ENCODE measurements around the gene MYH8.

The MYH8 gene

GRCh38 chr17:10421900-10422542, at the start of gene MYH8:
Gene MYH8 (minus strand): TSS chr17:10421950. CDS start chr17:10420227, 1,723 bp downstream.
- DNase-seq: no peak

- no peak for DNase-seq
Observed at GRCh38 chr17:10469459-10469858, 47.7 kb upstream of the MYH8 start, which contains the start of gene MYH4. Gene MYH4 (minus strand): TSS chr17:10469559. CDS start chr17:10466745, 2,814 bp downstream.

GRCh38 chr17:10463402-10463801, 41.7 kb upstream of the MYH8 start:
- DNase-seq: no peak

DNA sequence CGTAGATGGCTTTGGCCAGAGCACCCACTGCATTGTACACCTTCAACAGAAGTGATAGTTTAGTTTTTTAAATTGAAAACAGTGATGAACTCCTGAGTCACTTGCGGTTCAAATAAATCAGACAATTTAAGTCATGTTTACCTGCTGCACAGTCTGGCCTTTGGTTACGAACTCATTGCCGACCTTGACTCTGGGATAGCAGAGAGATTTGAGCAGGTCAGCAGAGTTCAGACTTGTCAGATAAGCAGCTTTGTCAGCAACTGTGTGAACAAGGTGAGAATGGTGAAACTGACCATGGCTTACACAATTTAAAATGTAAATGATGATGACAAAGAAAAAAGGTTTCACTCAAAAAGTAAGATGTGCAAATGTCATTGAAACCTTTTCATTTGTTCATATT, 38.3 kb upstream of the MYH8 start:
- no peak for DNase-seq

DNA sequence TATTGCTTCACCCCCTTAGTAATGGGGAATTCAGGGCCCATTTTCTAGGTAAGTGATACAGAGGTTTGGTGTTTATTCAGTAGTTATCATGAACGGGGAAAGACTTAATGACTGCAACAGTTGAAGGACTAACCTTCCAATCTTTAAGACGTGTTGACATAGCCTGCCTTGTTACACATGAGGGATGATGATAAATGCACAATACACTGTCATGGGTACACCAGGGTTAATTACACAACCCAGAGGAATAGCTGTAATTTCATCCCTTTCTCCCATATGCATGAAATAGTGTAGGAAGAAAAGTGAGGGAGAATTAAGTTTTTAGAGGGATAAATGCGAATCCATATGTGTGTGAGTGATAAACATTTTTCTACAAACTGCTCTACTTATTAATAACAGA, 37.0 kb upstream of the MYH8 start:
- no peak for DNase-seq

- DNase-seq: no peak
Observed at GRCh38 chr17:10457952-10458351, 36.2 kb upstream of the MYH8 start.

DNA sequence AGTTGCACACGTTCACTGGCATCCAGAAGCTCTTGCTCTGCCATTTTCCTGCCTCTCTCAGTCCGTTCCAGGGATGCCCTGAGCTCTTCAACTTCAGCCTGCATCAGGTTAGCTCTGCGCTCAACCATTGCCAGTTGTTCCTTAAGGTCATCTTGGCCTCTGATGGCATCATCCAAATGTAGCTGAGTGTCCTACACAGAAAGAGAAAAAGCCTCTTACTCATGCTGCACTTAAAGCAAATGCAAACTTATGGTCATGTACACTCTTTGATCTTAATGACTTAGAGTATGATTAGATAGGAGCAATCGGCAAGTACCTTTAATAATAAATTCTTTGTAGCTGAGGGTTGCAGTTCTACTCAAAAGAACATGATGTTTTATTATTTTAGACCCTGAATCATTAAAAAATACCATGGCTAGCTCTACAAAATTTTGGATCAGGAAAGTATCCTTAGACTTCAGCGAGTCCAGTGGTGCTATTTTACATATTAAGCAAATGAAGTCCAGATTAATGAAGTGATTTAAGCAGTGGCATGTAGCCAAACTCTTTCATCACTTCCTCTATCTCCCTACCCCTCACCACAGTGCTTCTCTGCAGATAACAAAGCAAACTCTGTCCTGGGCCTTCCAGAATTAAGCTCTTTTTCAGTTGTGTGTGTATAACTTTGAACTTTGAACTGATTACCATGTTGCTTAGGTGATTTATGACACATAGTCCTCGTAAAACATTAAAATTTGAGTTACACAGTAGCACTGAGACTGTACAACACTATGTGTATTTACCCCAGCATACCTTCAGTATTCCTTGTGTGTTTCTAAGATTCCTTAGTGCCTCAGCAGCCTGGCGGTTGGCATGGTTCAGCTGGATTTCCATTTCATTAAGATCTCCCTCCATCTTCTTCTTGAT, 25.5 kb upstream of the MYH8 start:
- no peak for DNase-seq

DNA sequence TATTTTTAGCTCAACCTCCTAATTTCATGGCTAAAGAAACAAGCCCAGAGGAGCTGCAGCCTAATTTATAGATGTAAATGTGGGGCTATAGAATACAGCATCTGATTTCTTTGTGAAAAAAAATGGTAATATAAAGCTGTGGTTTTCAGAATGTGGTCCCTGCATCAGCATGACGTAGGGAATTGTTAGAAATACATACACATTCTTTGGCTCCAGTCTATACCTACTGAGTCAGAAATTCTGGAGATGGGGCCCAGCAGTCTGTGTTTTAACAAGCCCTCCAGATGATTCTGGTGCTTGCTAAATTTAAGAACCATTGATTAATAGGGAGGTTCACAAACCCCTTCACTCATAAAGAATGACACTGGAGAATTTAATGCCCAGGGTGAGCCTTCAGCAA, 18.1 kb upstream of the MYH8 start:
- DNase-seq: no peak

DNA sequence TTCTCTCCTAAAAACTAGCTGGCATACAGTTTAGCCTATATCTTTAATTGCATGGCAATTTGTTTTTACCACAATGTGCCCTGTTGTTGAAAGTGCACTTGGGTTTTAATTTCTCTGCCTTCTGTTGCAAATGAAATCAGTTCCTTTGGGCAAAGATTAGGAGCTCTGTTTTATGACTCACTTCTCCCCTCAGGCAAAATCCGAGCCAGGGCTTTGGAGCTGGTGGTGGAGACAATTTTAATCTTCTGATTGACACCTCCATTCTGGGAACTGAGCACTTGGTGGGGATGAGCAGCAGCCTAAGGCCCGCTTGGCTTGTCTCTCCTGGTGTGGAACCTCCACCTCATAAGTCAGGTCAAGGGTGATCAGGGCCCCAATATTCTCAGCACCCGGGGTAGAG, 13.3 kb upstream of the MYH8 start:
- DNase-seq: no peak

DNA sequence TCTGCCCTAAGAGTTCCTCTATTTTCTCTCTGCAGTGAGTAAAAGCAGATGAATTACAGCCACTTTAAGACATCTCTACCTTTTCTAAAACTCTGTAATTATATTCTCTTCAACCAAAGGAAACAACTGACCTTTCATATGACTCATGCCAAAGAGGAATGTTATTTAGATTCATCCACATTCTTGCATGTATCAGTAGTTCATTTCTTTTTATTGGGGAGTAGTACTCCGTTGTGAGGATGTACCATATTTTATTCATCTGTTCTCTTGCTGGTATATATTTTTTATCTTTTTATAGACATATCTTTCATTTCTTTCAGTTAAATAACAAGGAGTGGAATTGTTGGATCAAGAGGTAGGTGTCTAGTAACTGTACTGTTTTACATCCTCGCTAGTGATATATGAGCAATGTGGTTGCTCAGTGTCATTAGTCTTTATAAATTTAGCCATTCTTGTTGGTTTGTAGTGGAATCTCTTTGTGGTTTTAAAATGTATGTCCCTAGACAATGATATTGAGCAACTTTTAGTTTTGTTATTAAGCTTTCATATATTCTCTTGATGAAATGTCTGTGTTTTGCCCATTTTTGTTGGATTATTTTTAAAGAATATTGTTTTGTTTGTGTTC, 7.8 kb upstream of the MYH8 start:
- DNase-seq: no peak

DNA sequence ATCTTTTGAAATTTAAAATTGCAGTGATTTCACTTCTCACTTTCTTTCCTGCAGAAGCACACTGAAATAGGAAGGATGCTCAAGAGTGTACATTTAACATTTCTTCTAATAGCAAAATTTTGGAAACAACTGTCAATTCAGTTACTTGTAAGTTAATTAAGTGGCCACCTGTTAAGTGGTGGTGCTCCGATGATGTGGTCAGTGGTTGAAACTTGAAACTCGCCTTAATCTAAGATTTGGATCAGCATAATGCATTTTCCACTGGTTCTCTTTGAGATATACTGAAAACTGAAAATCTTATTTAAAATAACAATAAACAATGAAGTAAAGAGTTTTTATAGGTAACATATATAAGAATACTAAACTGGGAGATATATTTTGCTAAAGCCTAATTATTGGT, 7.0 kb upstream of the MYH8 start:
- DNase-seq: no peak

GRCh38 chr17:10421211-10421610, 539 bp downstream of the MYH8 start:
- no peak for DNase-seq

DNA sequence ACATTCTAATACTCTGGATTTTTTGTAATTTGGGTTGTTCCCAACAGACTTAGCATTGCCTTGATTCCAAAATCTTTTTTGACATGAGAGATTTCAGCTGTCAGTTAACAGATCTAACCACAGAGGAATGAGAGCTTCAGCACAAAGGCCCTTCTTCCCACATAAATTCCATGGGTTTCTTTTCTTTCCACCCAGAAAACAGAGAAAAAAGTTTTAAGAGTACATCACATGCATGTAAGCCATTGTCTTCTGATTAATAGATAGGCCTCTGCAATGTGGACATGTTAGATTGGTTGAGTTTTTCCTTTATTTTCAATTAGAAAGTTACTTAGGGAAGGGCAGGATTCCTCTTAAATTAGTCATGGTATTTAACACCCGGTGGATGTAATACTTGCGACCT, 939 bp downstream of the MYH8 start:
- DNase-seq: no peak

GRCh38 chr17:10417431-10417830, 4.3 kb downstream of the MYH8 start:
- peak; percentile 46 for DNase-seq

DNA sequence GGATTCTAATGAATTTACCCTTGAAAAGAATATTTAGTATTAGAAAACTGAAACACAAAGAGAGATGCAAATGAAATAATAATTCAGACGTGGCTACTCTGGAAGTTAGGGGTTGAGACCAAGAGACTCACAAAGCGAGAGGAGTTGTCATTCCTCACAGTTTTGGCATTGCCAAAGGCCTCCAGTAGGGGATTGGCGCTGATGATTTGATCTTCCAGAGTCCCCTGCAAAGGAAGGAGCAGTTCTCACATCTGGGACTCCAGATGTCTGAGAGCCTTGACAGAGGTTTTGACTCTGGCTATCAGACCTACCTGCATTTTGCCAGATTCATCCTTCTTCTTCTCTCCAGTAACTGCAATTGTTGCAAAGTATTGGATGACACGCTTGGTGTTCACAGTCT, 6.6 kb downstream of the MYH8 start:
- DNase-seq: no peak

- DNase-seq: no peak
Observed at GRCh38 chr17:10403589-10403988, 18.2 kb downstream of the MYH8 start.

DNA sequence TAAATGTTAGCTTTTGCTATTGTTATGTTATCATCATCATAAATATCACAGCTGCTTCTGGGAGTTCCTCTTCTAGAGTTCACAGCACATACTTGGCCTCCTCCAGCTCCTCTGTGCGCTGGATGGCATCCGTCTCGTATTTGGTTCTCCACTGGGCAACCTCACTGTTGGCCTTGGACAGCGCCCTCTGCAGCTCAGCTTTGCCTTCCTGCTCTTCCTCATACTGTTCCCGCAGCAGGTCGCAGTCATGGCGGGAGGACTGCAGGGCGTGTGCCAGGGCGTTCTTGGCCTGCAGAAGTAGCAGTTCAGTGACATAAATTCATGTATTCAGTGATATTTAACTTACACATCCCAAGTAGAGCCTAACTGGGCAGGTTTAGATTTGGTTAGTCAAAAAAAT, 23.4 kb downstream of the MYH8 start:
- no peak for DNase-seq

GRCh38 chr17:10396524-10397163, 25.1 kb downstream of the MYH8 start:
- DNase-seq: no peak

DNA sequence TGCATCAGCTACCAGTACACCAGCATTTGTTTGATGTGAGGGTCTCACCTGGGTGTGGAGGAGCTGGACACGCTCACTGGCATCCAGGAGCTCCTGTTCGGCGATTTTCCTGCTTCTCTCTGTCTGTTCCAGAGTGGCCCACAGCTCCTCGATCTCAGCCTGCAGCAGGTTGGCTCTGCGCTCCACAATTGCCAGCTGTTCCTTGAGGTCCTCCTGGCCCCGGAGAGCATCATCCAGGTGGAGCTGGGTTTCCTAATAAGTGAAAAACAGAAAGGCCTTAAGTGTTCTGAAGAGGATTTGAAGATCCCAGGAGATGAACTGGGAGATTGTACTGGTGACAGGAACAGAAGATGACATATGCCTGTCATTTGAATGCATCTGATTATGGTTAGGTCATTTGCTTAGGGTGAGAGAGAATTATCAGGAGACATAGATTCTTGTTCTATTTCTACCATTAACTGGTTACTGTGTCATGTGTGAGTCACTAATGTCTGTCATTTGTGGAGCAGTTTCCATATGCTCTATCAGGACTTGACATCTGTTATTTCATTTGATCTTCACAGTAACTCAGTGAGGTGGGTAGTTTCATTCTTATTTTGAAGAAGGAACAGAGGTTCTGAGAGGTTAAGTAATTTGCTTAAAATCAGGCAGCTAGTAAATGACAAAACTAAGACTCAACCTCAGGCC, 27.4 kb downstream of the MYH8 start:
- DNase-seq: no peak

- no peak for DNase-seq
Observed at GRCh38 chr17:10392880-10393279, 28.9 kb downstream of the MYH8 start.

DNA sequence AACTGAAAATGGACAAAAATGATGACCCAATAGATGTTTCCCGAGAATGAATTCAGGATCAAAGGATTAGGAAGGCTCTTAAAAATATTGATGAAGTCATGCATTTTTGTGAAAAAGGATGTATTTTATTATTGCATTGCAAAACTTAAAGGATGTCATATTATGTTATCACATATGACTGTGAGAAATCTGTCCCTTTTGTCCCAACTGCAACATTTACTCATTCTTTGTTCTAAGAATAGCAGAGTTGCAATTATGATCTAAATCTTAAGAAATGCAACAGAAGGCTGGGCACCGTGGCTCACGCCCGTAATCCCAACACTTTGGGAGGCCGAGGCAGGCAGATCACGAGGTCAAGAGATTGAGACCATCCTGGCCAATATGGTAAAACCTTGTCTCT, 35.9 kb downstream of the MYH8 start:
- DNase-seq: no peak

- DNase-seq: peak; percentile 58
Observed at GRCh38 chr17:10384175-10384574, 37.6 kb downstream of the MYH8 start.
